GM23338 (cell line): Measurements from ENCODE around the gene ATP6V1A. TPM values are rescaled to one million over a fixed set of nuclear protein-coding genes. Genes with fewer than 3 reads are reported as not detected.

Experiments
- ATAC-seq: fragments of 200-7000 bp; cut with Tn5 transposase; 3 replicates; pipeline ENCODE4 v1.9.1; 2020
- DNase-seq: peaks from one replicate; pipeline ENCODE4 v3.0.0-alpha.2; 2015; ENCODE audit warnings: low spot score
- H2AFZ ChIP-seq: fragments of 200-600 bp; sonication (generic); 2 replicates; pipeline ENCODE4 v1.8.0; 2016; ENCODE audit warnings: antibody characterized with exemption, mild to moderate bottlenecking, moderate library complexity
- H3F3A ChIP-seq: fragments of 200-600 bp; sonication (generic); replicated peaks from 2 replicates; pipeline ENCODE4 v1.8.0; 2017; ENCODE audit warnings: antibody characterized with exemption, mixed run types, low read depth
- H3K27ac ChIP-seq: fragments of 200-600 bp; sonication (generic); 2 replicates; pipeline ENCODE4 v1.6.1; 2016; ENCODE audit warnings: low read depth
- H3K27me3 ChIP-seq: fragments of 200-600 bp; sonication (generic); 2 replicates; pipeline ENCODE4 v1.8.0; 2016; ENCODE audit warnings: mild to moderate bottlenecking, mixed run types, moderate library complexity; ENCODE audit not compliant: insufficient read depth
- H3K36me3 ChIP-seq: fragments of 200-600 bp; sonication (generic); 2 replicates; pipeline ENCODE4 v1.8.0; 2016; ENCODE audit warnings: mild to moderate bottlenecking; ENCODE audit not compliant: insufficient read depth
- H3K4me1 ChIP-seq: fragments of 200-600 bp; sonication (generic); 2 replicates; pipeline ENCODE4 v1.8.0; 2016; ENCODE audit warnings: mild to moderate bottlenecking, moderate library complexity; ENCODE audit not compliant: insufficient read depth
- H3K4me2 ChIP-seq: fragments of 200-600 bp; sonication (generic); 2 replicates; pipeline ENCODE4 v1.7.1; 2017; ENCODE audit warnings: mixed run types
- H3K4me3 ChIP-seq: fragments of 200-600 bp; sonication (generic); 2 replicates; pipeline ENCODE4 v1.6.1; 2016; ENCODE audit warnings: mixed run types
- H3K79me2 ChIP-seq: fragments of 200-600 bp; sonication (generic); replicated peaks from 2 replicates; pipeline ENCODE4 v1.8.0; 2017; ENCODE audit warnings: mild to moderate bottlenecking; ENCODE audit not compliant: insufficient read depth
- H3K9me2 ChIP-seq: fragments of 200-600 bp; sonication (generic); 2 replicates; pipeline ENCODE4 v1.8.0; 2017; ENCODE audit not compliant: insufficient read depth
- H4K20me1 ChIP-seq: fragments of 200-600 bp; sonication (generic); replicated peaks from 2 replicates; pipeline ENCODE4 v1.8.0; 2017; ENCODE audit warnings: mild to moderate bottlenecking; ENCODE audit not compliant: insufficient read depth
- H3K27ac Mint-ChIP-seq: 2 replicates; pipeline ENCODE4 v1.8.0; 2020; ENCODE audit warnings: inconsistent platforms, mild to moderate bottlenecking, moderate library complexity, mixed read lengths
- H3K27me3 Mint-ChIP-seq: 3 replicates; pipeline ENCODE4 v1.8.0; 2022; ENCODE audit warnings: low read depth, mild to moderate bottlenecking, moderate library complexity, mixed read lengths, inconsistent platforms; ENCODE audit not compliant: insufficient read depth, poor library complexity
- H3K36me3 Mint-ChIP-seq: 3 replicates; pipeline ENCODE4 v1.8.0; 2021; ENCODE audit warnings: low read depth, mild to moderate bottlenecking, inconsistent platforms, moderate library complexity, mixed read lengths
- H3K4me1 Mint-ChIP-seq: 3 replicates; pipeline ENCODE4 v1.8.0; 2020; ENCODE audit warnings: mild to moderate bottlenecking, inconsistent platforms, mixed read lengths
- H3K4me3 Mint-ChIP-seq: 3 replicates; pipeline ENCODE4 v1.8.0; 2021; ENCODE audit warnings: moderate library complexity, mild to moderate bottlenecking, inconsistent platforms, mixed read lengths
- H3K9me3 Mint-ChIP-seq: 3 replicates; pipeline ENCODE4 v1.8.0; 2020; ENCODE audit warnings: moderate library complexity, mild to moderate bottlenecking, inconsistent platforms, mixed read lengths
- CREB1 ChIP-seq: fragments of 250-450 bp; sonication (Bioruptor Pico); IDR thresholded peaks from 2 replicates; pipeline ENCODE4 v1.5.0; 2020; ENCODE audit warnings: low read depth, mild to moderate bottlenecking, moderate library complexity
- ZNF114 ChIP-seq: fragments of 250-450 bp; sonication (Bioruptor Pico); IDR thresholded peaks from 2 replicates; pipeline ENCODE4 v1.5.0; 2020; ENCODE audit warnings: mild to moderate bottlenecking, moderate library complexity
- polyA plus RNA-seq: library from polyadenylated mRNA; unstranded; fragments of >200 nt; fragmentation: Nextera tagmentation; extraction: Ambion mirVana; gene quantifications from 2 replicates; pipeline ENCODE4 v1.2.1, GENCODE V29; 2016
- total RNA-seq: library from RNA; depleted of rRNA; stranded (reverse); fragments of >200 nt; shearing (Covaris generic); gene quantifications from 2 replicates; pipeline ENCODE4 v1.2.3, GENCODE V29; 2014
- TF ChIP-seq, protein P1 (sequence below): fragments of 250-450 bp; sonication (Bioruptor Pico); IDR thresholded peaks from 2 replicates; pipeline ENCODE4 v1.5.0; 2020; ENCODE audit warnings: mild to moderate bottlenecking, moderate library complexity
- TF ChIP-seq, protein P2 (sequence below), 2 experiments: fragments of 200-600 bp in 1 of 2; sonication (generic) in 1 of 2; conservative IDR thresholded peaks; 2 replicates each; pipeline versions ENCODE4 v1.5.1 to v1.6.1; 2016 to 2017; ENCODE audit warnings: antibody characterized with exemption in 2 of 2, low read depth in 2 of 2, mild to moderate bottlenecking in 2 of 2, moderate library complexity in 1 of 2

ATP6V1A gene
- total and polyA plus RNA-seq, 2 experiments from 2014 or later: 38.0 to 87.3 TPM

DNA sequence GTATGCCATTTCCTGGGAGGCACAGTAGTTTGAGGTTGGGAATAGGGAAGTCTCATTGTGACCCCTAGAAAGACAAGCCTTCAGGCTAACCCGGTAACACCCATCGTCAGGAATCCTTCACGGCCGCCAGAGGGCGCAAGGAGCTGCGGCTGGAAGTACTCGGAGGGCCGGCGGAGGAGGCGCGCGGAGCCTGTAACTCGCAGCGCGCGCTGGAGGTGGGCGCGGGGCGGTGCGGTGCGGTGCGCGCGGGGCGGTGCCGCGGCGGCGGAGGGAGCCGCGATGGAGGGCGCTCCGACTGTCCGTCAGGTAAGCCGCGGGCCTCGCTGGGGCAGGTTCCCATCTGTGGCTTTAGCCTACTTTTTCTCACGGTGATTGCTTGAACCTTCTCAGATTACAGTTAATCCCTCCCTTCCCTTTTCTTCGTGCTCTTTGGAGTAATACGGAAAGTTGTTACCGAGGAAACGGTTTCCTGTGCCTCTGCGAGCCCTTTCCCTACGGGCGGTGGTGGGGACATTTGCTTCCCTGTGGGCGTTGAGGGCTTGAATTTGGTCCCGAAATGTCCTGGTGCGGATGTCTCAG lies 91.9 kb downstream of the ATP6V1A start, which contains the start of gene GRAMD1C:
Gene GRAMD1C (plus strand): TSS at position 158 of the 579 bp plus-strand sequence. CDS start 122 bp downstream, at position 280.
- Histone ChIP-seq H3K9me2 (no peaks in the 10 kb centered on the region), H3K4me3 (peak within 1 kb of the TSS; percentile 69), H3K4me2 (peak within 1 kb of the TSS; percentile 85), H3K36me3 (no peaks in the 10 kb centered on the region), H3K79me2 (no peaks in the 10 kb centered on the region), H3K4me1 (peaks cover 7% of the 10 kb centered on the region; the same call in 1 of the 2 replicates), H3K27ac (no peak within 1 kb of the TSS), H2AFZ (peak within 1 kb of the TSS; percentile 99), H4K20me1 (no peaks in the 10 kb centered on the region), H3F3A (no peaks in the 10 kb centered on the region; the same call in 1 of the 2 replicates), H3K27me3 (no peaks in the 10 kb centered on the region; the same call in 1 of the 2 replicates)
- H3K27ac Mint-ChIP-seq: peak within 1 kb of the TSS; percentile 74; the same call in 1 of the 2 replicates
- ATAC-seq: peak; percentile 99
- DNase-seq: peak; percentile 97
- H3K36me3 Mint-ChIP-seq: no peaks in the 10 kb centered on the region
- peaks cover 12% of the 10 kb centered on the region for H3K4me1 Mint-ChIP-seq
- TF ChIP-seq, protein P1, sequence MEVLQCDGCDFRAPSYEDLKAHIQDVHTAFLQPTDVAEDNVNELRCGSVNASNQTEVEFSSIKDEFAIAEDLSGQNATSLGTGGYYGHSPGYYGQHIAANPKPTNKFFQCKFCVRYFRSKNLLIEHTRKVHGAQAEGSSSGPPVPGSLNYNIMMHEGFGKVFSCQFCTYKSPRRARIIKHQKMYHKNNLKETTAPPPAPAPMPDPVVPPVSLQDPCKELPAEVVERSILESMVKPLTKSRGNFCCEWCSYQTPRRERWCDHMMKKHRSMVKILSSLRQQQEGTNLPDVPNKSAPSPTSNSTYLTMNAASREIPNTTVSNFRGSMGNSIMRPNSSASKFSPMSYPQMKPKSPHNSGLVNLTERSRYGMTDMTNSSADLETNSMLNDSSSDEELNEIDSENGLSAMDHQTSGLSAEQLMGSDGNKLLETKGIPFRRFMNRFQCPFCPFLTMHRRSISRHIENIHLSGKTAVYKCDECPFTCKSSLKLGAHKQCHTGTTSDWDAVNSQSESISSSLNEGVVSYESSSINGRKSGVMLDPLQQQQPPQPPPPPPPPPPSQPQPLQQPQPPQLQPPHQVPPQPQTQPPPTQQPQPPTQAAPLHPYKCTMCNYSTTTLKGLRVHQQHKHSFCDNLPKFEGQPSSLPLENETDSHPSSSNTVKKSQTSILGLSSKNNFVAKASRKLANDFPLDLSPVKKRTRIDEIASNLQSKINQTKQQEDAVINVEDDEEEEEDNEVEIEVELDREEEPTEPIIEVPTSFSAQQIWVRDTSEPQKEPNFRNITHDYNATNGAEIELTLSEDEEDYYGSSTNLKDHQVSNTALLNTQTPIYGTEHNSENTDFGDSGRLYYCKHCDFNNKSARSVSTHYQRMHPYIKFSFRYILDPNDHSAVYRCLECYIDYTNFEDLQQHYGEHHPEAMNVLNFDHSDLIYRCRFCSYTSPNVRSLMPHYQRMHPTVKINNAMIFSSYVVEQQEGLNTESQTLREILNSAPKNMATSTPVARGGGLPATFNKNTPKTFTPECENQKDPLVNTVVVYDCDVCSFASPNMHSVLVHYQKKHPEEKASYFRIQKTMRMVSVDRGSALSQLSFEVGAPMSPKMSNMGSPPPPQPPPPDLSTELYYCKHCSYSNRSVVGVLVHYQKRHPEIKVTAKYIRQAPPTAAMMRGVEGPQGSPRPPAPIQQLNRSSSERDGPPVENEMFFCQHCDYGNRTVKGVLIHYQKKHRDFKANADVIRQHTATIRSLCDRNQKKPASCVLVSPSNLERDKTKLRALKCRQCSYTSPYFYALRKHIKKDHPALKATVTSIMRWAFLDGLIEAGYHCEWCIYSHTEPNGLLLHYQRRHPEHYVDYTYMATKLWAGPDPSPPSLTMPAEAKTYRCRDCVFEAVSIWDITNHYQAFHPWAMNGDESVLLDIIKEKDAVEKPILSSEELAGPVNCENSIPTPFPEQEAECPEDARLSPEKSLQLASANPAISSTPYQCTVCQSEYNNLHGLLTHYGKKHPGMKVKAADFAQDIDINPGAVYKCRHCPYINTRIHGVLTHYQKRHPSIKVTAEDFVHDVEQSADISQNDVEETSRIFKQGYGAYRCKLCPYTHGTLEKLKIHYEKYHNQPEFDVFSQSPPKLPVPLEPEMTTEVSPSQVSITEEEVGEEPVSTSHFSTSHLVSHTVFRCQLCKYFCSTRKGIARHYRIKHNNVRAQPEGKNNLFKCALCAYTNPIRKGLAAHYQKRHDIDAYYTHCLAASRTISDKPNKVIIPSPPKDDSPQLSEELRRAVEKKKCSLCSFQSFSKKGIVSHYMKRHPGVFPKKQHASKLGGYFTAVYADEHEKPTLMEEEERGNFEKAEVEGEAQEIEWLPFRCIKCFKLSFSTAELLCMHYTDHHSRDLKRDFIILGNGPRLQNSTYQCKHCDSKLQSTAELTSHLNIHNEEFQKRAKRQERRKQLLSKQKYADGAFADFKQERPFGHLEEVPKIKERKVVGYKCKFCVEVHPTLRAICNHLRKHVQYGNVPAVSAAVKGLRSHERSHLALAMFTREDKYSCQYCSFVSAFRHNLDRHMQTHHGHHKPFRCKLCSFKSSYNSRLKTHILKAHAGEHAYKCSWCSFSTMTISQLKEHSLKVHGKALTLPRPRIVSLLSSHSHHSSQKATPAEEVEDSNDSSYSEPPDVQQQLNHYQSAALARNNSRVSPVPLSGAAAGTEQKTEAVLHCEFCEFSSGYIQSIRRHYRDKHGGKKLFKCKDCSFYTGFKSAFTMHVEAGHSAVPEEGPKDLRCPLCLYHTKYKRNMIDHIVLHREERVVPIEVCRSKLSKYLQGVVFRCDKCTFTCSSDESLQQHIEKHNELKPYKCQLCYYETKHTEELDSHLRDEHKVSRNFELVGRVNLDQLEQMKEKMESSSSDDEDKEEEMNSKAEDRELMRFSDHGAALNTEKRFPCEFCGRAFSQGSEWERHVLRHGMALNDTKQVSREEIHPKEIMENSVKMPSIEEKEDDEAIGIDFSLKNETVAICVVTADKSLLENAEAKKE (CRISPR knock-in tag): no peak
- TF ChIP-seq ZNF114 (no peak), CREB1 (CRISPR knock-in tag) (peak; percentile 18)
- TF ChIP-seq, protein P2, sequence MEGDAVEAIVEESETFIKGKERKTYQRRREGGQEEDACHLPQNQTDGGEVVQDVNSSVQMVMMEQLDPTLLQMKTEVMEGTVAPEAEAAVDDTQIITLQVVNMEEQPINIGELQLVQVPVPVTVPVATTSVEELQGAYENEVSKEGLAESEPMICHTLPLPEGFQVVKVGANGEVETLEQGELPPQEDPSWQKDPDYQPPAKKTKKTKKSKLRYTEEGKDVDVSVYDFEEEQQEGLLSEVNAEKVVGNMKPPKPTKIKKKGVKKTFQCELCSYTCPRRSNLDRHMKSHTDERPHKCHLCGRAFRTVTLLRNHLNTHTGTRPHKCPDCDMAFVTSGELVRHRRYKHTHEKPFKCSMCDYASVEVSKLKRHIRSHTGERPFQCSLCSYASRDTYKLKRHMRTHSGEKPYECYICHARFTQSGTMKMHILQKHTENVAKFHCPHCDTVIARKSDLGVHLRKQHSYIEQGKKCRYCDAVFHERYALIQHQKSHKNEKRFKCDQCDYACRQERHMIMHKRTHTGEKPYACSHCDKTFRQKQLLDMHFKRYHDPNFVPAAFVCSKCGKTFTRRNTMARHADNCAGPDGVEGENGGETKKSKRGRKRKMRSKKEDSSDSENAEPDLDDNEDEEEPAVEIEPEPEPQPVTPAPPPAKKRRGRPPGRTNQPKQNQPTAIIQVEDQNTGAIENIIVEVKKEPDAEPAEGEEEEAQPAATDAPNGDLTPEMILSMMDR (conservative IDR thresholded peaks at IDR 0.05; ENCODE audit: low read depth in 2 of 2): peak; percentile 92 to 93
- peaks cover 9% of the 10 kb centered on the region for H3K27me3 Mint-ChIP-seq
- H3K4me3 Mint-ChIP-seq: peak within 1 kb of the TSS; percentile 88
- H3K9me3 Mint-ChIP-seq: no peaks in the 10 kb centered on the region
